Epithelial cell of esophagus (primary cell): Measurements from ENCODE around the gene SEMA4B.

Source experiments
- DNase-seq: peaks from one replicate; pipeline ENCODE4 v3.0.0; 2010; ENCODE audit warnings: low read depth
- H3K4me3 ChIP-seq: 2 replicates; pipeline ENCODE4 v1.5.1; 2011; ENCODE audit warnings: mild to moderate bottlenecking, low read length, control low read depth
- CTCF ChIP-seq: IDR thresholded peaks from 2 replicates; pipeline ENCODE4 v1.5.1; 2011; ENCODE audit warnings: low read depth, mild to moderate bottlenecking, low read length, control low read depth, inconsistent platforms; ENCODE audit not compliant: insufficient read depth; ENCODE audit errors: missing control alignments

The SEMA4B gene

GRCh38 chr15:90167121-90167520 lies 34.0 kb upstream of the SEMA4B start:
- H3K4me3 ChIP-seq = no peak overlapping the region
- DNase-seq = no peak
- no peak for TF ChIP-seq CTCF

GRCh38 chr15:90171623-90172022 lies 29.5 kb upstream of the SEMA4B start:
- TF ChIP-seq CTCF = no peak

GRCh38 chr15:90173372-90173771 lies 27.8 kb upstream of the SEMA4B start:
- no peak overlapping the region for H3K4me3 ChIP-seq
- TF ChIP-seq CTCF = no peak
- no peak for DNase-seq

More at GRCh38 chr15:90171623-90172022, 29.5 kb upstream of the SEMA4B start:
- DNase-seq = no peak
- no peak overlapping the region for H3K4me3 ChIP-seq

- no peak for TF ChIP-seq CTCF
- H3K4me3 ChIP-seq = no peak overlapping the region
- no peak for DNase-seq
These were observed 26.8 kb upstream of the SEMA4B start for GRCh38 chr15:90174140-90174875.

- no peak for TF ChIP-seq CTCF
- no peak overlapping the region for H3K4me3 ChIP-seq
- DNase-seq = no peak
These were observed 24.1 kb upstream of the SEMA4B start for GRCh38 chr15:90177012-90177411.

GRCh38 chr15:90178468-90179435 lies 22.4 kb upstream of the SEMA4B start:
- no peak for TF ChIP-seq CTCF
- DNase-seq = no peak
- no peak overlapping the region for H3K4me3 ChIP-seq
